IMR-90 (cell line): ENCODE results near the gene RHOH. TPM values are rescaled to one million over a fixed set of nuclear protein-coding genes. Genes with fewer than 3 reads are reported as not detected.

Experiments
- ATAC-seq: fragments of 200-7000 bp; cut with Tn5 transposase; 2 replicates; pipeline ENCODE4 v1.9.1; 2020; ENCODE audit warnings: low read depth, mild to moderate bottlenecking, moderate library complexity
- BruUV-seq: library from RNA; stranded (reverse); fragments of 400-500 nt; replicated peaks from 2 replicates; lab custom pipeline; 2021; lab: Mats Ljungman, UMichigan
- CTCF ChIA-PET: fragments of 300-600 bp; formaldehyde crosslinking; extraction: SDS; loops from one replicate; lab custom pipeline; 2021; ENCODE audit warnings: antibody characterized with exemption; lab: Yijun Ruan, JAX
- POLR2A ChIA-PET: fragments of 300-600 bp; sonication (Branson Sonifier 250); formaldehyde crosslinking; loops from one replicate; lab custom pipeline; 2022; ENCODE audit warnings: antibody characterized with exemption; ENCODE audit not compliant: unreplicated experiment; lab: Charles Lee
- DNase-seq: peaks from one replicate; pipeline ENCODE4 v3.0.0; 2013
- H2AFZ ChIP-seq: replicated peaks from 2 replicates; pipeline ENCODE3; 2013; ENCODE audit warnings: low read length, mild to moderate bottlenecking; ENCODE audit not compliant: poor library complexity
- H2AK5ac ChIP-seq: 2 replicates; pipeline ENCODE4 v1.6.1; 2013; ENCODE audit warnings: low read depth, low read length, inconsistent platforms
- H2AK9ac ChIP-seq: replicated peaks from 2 replicates; pipeline ENCODE3; 2013; ENCODE audit warnings: mild to moderate bottlenecking, low read depth, low read length, moderate library complexity; ENCODE audit not compliant: poor library complexity
- H2BK120ac ChIP-seq: 2 replicates; pipeline ENCODE4 v1.6.1; 2013; ENCODE audit warnings: low read depth, low read length, inconsistent platforms
- H2BK15ac ChIP-seq: 3 replicates; pipeline ENCODE4 v1.6.1; 2013; ENCODE audit warnings: low read depth, low read length, inconsistent platforms
- H2BK20ac ChIP-seq: 2 replicates; pipeline ENCODE4 v1.6.1; 2013; ENCODE audit warnings: low read depth, mild to moderate bottlenecking, inconsistent platforms, low read length, moderate library complexity
- H2BK5ac ChIP-seq: 2 replicates; pipeline ENCODE4 v1.6.1; 2013; ENCODE audit warnings: mild to moderate bottlenecking, low read depth, low read length, inconsistent platforms; ENCODE audit not compliant: poor library complexity, severe bottlenecking
- H3K14ac ChIP-seq: replicated peaks from 2 replicates; pipeline ENCODE4 v1.6.1; 2013; ENCODE audit warnings: low read depth, low read length, inconsistent platforms
- H3K18ac ChIP-seq: 2 replicates; pipeline ENCODE4 v1.6.1; 2013; ENCODE audit warnings: low read depth, low read length, control low read depth
- H3K23ac ChIP-seq: 2 replicates; pipeline ENCODE4 v1.6.1; 2013; ENCODE audit warnings: low read depth, low read length, inconsistent platforms
- H3K27ac ChIP-seq: 2 replicates; pipeline ENCODE4 v1.5.1; 2013; ENCODE audit warnings: mild to moderate bottlenecking, control low read depth, low read length; ENCODE audit not compliant: insufficient read depth
- H3K27me3 ChIP-seq: 2 replicates; pipeline ENCODE4 v1.6.1; 2013; ENCODE audit warnings: low read length; ENCODE audit not compliant: control insufficient read depth, insufficient read depth
- H3K36me3 ChIP-seq: 2 replicates; pipeline ENCODE4 v1.6.1; 2013; ENCODE audit warnings: low read length, mixed read lengths; ENCODE audit not compliant: control insufficient read depth, insufficient read depth
- H3K4ac ChIP-seq: 2 replicates; pipeline ENCODE4 v1.6.1; 2013; ENCODE audit warnings: low read depth, low read length, inconsistent platforms
- H3K4me1 ChIP-seq: 2 replicates; pipeline ENCODE4 v1.6.1; 2013; ENCODE audit warnings: low read length, mixed read lengths; ENCODE audit not compliant: control insufficient read depth, insufficient read depth
- H3K4me2 ChIP-seq: 2 replicates; pipeline ENCODE4 v1.6.1; 2013; ENCODE audit warnings: low read depth, mild to moderate bottlenecking, control low read depth, low read length, moderate library complexity
- H3K4me3 ChIP-seq: 2 replicates; pipeline ENCODE4 v1.5.1; 2013; ENCODE audit warnings: low read depth, mild to moderate bottlenecking, control low read depth, low read length, moderate library complexity; ENCODE audit not compliant: insufficient read depth
- H3K56ac ChIP-seq: 2 replicates; pipeline ENCODE4 v1.6.1; 2013; ENCODE audit warnings: low read length, inconsistent platforms; ENCODE audit not compliant: insufficient read depth; ENCODE audit errors: extremely low read depth
- H3K79me1 ChIP-seq, 2 experiments: 2 replicates each; pipeline ENCODE4 v1.6.1; 2013; ENCODE audit warnings: low read length in 2 of 2, inconsistent platforms in 1 of 2, low read depth in 1 of 2
- H3K9ac ChIP-seq: 2 replicates; pipeline ENCODE4 v1.6.1; 2013; ENCODE audit warnings: low read depth, low read length, control low read depth
- H3K9me1 ChIP-seq: 2 replicates; pipeline ENCODE4 v1.6.1; 2013; ENCODE audit warnings: low read length, inconsistent platforms; ENCODE audit not compliant: insufficient read depth
- H3K9me3 ChIP-seq: 2 replicates; pipeline ENCODE4 v1.6.1; 2013; ENCODE audit warnings: low read length; ENCODE audit not compliant: control insufficient read depth, insufficient read depth
- H4K20me1 ChIP-seq: 2 replicates; pipeline ENCODE4 v1.6.1; 2013; ENCODE audit warnings: low read length, inconsistent platforms; ENCODE audit not compliant: insufficient read depth
- H4K5ac ChIP-seq: 2 replicates; pipeline ENCODE4 v1.6.1; 2013; ENCODE audit warnings: mild to moderate bottlenecking, low read depth, low read length, control low read depth
- H4K8ac ChIP-seq, 2 experiments: 2 replicates each; pipeline ENCODE4 v1.6.1; 2013; ENCODE audit warnings: low read depth in 2 of 2, low read length in 2 of 2, control low read depth in 1 of 2, inconsistent platforms in 1 of 2
- H4K91ac ChIP-seq: 2 replicates; pipeline ENCODE4 v1.6.1; 2013; ENCODE audit warnings: low read depth, low read length, inconsistent platforms; ENCODE audit not compliant: insufficient read depth
- CTCF ChIP-seq: conservative IDR thresholded peaks from 2 replicates; pipeline ENCODE4 v1.5.1; 2012; ENCODE audit warnings: mild to moderate bottlenecking, low read depth, low read length, improper control_type of control experiment
- MAFK ChIP-seq: IDR thresholded peaks from 2 replicates; pipeline ENCODE4 v1.6.1; 2012; ENCODE audit warnings: low read depth, low read length, improper control_type of control experiment
- POLR2A ChIP-seq: IDR thresholded peaks from 2 replicates; pipeline ENCODE4 v1.6.1; 2012; ENCODE audit warnings: mild to moderate bottlenecking, low read depth, low read length
- RCOR1 ChIP-seq: IDR thresholded peaks from 2 replicates; pipeline ENCODE4 v1.6.1; 2012; ENCODE audit warnings: mild to moderate bottlenecking, low read length, improper control_type of control experiment; ENCODE audit not compliant: insufficient replicate concordance
- SMC3 ChIP-seq: fragments of 150-350 bp; IDR thresholded peaks from 2 replicates; pipeline ENCODE4 v1.6.1; 2016; ENCODE audit warnings: low read depth, mild to moderate bottlenecking, antibody characterized with exemption, low read length, moderate library complexity
- WGBS, 2 experiments: methylation state at CpG; one replicate each; pipeline versions ENCODE4 v1.1.5 to v1.1.7; 2013; ENCODE audit warnings: missing lambda C conversion rate in 2 of 2; ENCODE audit not compliant: insufficient read length in 1 of 2; ENCODE audit errors: extremely low coverage in 2 of 2; 5-methylcytosine and 5-hydroxymethylcytosine counted together
- dilution Hi-C: fragments of 300-500 bp; cut with HindIII; formaldehyde crosslinking; loops from one replicate; pipeline ENCODE4 v1.14.3; 2018; ENCODE audit warnings: low sequenced_read_pairs; ENCODE audit not compliant: unreplicated experiment
- in situ Hi-C: fragments of 300-500 bp; cut with MboI; formaldehyde crosslinking; loops from 3 replicates; pipeline ENCODE4 v1.14.3; 2019; ENCODE audit warnings: low sequenced_read_pairs, inconsistent platforms, mixed read lengths
- intact Hi-C: fragments of 100-400 bp; cut with micrococcal nuclease; formaldehyde crosslinking; loops from 2 replicates; pipeline ENCODE4 v1.10.0; 2022
- polyA plus RNA-seq, 3 experiments: library from polyadenylated mRNA; depleted of rRNA; stranded (reverse); fragments of >200 nt; gene quantifications; 2 replicates each; pipeline ENCODE4 v1.2.3, GENCODE V29; 2012; ENCODE audit warnings: low replicate concordance in 1 of 3
- total RNA-seq: library from RNA; depleted of rRNA; stranded (reverse); fragments of >200 nt; gene quantifications from 2 replicates; pipeline ENCODE4 v1.2.3, GENCODE V29; 2012

Gene RHOH
- total and polyA plus RNA-seq, 2 of the 4 experiments (the other 2 are of a cell fraction): not detected

DNA sequence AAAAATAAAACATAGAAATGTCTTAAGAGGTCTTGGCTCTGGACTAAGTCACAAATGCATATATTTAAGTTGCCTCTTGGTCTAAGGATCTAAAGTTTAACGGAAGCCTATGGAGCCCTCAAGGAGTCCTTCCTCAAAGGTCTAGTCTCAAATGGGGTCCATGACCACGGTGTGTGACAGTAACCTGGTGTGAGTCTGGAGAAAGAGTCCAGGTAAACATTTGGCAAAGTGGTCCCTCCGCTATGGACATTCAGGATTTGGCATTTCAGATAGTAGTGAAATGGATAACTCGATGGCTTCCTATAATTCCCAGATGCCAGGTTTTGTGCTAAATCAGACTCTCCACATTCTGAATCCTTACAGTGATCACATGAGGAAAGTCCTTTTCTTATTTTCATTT, 44.2 kb downstream of the RHOH start:
- TF ChIP-seq MAFK (no peak), RCOR1 (no peak), SMC3 (no peak), POLR2A (no peak), CTCF (no peak)
- intact Hi-C loops: no loop called here
- dilution Hi-C loops: no loop called here
- Histone ChIP-seq H2BK15ac (no peak overlapping the region), H3K14ac (no peak overlapping the region), H4K91ac (no peak overlapping the region), H3K23ac (no peak overlapping the region), H2AK9ac (no peak overlapping the region), H3K36me3 (no peaks in the 10 kb centered on the region), H3K18ac (no peak overlapping the region), H3K27me3 (peaks cover 24% of the 10 kb centered on the region), H2BK5ac (no peak overlapping the region), H2AK5ac (no peak overlapping the region), H2AFZ (no peak overlapping the region), H4K20me1 (no peaks in the 10 kb centered on the region), H2BK20ac (no peak overlapping the region), H3K27ac (no peak overlapping the region), H2BK120ac (no peak overlapping the region), H4K8ac (no peak overlapping the region), H3K4me2 (no peak overlapping the region), H3K4me3 (no peak overlapping the region), H3K4me1 (no peaks in the 10 kb centered on the region), H3K56ac (no peak overlapping the region), H3K9me1 (no peaks in the 10 kb centered on the region), H3K4ac (no peak overlapping the region), H3K9ac (no peak overlapping the region), H3K79me1 (no peaks in the 10 kb centered on the region), H4K5ac (no peak overlapping the region), H3K9me3 (no peaks in the 10 kb centered on the region)
- in situ Hi-C loops: no loop called here
- ChIA-PET POLR2A (no interaction called here), CTCF (no interaction called here)
- 100% methylated on average over 1 of the region's 4 CpGs; no CpG with 5 or more reads in 1 of the 2 experiments for WGBS, 2 experiments
- no TSS peak for BruUV-seq
- DNase-seq (no peak), ATAC-seq (no peak)
